Hypothalamus (tissue), 51 donors: Measurements from ENCODE around the gene PRSS22.

Experiments
- DNase-seq, 51 donors: peaks; one replicate each; lab custom pipeline; 2025; lab: John Stamatoyannopoulos, UW

Gene PRSS22

DNA sequence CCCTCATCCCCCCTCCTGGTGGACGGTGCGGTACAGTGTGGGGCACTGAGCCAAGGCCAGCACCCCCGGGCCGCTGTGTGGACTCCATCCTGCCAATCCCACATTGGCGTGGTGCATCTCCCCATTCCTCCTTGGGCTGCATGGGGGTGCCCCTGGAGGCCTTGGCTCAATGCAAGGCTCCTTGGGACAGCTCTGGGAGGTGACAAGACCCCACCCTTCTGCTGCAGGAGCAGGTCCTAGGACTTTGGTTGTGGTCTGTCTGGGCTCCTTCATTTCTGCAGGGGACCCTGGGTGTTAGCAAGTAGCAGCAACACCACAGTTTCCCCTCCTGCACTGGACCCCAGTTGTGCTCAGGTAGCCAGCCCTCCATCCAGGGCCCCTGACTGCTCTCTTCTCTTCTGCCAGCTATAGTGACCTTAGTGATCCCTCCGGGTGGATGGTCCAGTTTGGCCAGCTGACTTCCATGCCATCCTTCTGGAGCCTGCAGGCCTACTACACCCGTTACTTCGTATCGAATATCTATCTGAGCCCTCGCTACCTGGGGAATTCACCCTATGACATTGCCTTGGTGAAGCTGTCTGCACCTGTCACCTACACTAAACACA is 39.6 kb downstream of the PRSS22 start:
- no peak for DNase-seq

DNA sequence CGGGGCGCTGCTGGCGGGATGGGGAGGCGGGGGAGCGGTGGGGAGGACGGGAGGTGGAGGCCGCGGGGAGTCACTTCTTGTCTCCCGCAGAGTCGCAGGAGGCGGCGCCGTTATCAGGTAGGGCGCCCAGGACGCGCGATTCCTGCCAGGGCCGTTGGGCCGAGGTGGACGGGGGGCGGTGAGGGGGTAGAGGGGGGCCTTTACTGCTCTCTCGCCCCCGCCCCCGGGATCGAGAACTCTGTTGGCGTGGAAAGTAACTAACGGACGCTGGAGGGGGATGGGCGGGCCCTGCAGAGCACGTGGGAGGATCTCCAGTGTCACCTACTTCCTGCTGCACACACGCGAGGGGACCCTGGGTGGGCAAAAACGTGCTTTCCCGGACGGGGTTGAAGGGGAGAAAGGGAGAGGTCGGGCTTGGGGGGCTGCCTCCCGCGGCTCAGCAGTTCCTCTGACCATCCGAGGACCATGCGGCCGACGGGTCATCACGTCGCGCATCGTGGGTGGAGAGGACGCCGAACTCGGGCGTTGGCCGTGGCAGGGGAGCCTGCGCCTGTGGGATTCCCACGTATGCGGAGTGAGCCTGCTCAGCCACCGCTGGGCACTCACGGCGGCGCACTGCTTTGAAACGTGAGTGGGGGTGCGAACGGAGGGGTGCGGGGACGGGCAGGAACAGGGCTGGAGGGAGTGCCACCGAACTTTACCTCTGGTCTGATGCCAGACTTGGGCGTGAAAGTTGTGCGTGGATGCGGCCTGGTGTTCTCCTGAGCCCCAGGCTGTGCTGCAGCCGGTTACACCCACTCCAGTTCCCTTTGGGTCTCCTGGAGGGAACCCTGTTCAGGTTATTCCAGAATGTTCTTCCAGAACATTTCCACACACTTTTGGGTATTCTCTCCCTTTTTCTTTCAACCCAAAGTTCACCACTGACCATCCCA is 40.4 kb downstream of the PRSS22 start:
- no peak for DNase-seq

DNA sequence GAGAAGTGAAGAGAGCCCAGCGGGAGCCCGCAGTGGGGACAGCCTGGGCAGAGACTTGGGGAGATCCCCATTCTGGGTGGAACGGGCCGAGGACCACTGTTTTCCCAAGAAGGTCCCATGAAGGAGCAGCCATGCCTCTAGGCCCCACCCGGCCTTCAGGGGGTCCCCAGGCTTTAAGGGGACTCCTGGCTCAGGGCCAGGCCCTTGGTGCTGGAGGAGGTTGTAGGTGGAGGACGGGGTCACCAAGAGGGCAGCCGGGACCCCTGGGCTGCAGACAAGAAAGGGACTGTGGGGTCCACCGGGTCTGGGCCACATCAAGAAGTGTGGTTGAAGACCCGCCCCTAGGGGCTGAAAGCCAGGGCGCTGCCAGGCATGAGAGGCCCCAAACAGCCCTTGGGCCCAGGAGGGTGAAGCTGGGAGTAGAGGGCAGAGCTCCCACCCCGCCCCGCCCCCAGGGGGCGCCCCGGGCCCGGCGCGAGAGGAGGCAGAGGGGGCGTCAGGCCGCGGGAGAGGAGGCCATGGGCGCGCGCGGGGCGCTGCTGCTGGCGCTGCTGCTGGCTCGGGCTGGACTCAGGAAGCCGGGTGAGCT is 41.1 kb downstream of the PRSS22 start, which contains the start of gene PRSS21:
Gene PRSS21, plus strand, starts transcription at position 487 of the 589 bp plus-strand sequence. Its CDS starts 32 bp downstream, at position 519.
- DNase-seq, result no peak

DNA sequence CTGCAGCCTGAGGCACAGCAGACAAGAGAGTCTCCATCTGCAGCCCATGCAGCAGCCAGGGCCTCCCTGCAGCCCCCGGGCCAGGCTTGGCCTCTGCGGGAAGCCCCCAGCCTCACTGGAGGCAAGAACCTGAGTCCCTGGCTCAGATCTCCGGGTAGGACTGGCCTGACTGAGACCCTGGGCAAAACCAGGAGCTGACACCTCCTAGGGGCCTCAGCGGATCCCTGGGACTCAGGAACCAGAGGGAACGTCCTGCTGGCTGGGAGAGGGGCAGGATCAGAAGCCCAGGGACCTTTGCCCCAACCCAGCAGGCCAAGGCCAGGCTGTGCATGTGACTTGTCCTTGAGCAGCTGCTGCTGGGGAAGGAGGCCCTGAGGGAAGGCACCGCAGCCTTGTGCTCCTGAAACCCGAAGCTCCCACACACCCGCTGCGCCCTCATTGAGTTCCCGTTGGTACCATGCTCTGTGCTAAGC is 42.6 kb downstream of the PRSS22 start:
- DNase-seq, result no peak

DNA sequence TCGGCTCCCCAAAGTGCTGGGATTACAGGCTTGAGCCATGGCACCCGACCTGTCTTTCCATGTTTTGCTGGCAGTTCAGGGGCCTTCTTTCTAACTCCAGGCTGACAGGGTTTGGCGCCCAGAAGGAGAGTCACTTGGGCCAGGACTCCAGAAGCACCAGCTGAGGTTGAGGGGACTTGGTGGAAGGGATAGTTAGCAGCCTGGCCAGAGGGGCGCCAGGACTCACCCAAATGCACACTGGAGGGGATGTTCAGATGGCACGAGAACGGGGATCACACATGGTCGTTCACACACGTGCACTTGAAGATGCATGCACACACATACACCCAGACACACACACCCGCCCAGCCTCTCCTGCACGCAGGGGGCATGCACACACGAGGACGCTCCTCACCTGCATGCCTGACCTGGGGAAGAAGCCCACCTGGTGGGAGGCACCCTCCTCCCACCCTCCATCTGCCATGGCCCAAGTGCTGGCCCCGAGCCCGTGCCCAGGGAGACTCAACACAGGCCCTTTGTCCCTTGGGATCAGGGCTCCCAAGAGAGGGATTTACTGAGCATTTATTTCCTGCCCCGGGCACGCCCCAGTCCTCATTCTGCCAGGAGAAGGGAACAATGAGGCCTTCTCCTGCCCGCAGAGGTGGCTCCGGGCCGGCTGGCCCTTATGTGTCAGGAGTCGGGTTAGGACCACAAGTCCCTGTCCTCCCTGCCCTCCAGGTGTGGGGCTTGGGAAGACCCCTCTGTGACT is 43.2 kb downstream of the PRSS22 start:
- no peak for DNase-seq

DNA sequence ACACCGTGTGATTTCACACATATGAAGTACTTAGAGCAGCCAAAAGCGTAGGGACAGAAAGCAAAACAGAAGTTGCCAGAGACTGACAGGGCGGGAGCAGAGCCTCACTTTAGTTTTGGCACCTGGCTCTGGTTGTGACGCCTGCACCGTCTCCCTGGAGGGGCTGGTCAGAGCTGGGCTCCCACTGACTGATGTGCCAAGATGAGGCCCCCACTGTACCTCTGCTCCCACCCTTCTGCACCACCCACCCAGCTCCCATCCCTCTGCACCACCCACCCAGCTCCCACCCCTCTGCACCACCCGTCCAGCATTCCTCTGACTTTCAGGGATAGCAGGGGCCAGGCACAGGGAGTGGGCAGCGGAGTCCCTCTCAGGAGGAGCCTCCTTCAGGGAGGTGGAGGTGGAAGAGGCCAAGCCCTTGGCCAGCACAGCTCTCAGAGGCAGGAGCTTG is 44.2 kb downstream of the PRSS22 start:
- no peak for DNase-seq

DNA sequence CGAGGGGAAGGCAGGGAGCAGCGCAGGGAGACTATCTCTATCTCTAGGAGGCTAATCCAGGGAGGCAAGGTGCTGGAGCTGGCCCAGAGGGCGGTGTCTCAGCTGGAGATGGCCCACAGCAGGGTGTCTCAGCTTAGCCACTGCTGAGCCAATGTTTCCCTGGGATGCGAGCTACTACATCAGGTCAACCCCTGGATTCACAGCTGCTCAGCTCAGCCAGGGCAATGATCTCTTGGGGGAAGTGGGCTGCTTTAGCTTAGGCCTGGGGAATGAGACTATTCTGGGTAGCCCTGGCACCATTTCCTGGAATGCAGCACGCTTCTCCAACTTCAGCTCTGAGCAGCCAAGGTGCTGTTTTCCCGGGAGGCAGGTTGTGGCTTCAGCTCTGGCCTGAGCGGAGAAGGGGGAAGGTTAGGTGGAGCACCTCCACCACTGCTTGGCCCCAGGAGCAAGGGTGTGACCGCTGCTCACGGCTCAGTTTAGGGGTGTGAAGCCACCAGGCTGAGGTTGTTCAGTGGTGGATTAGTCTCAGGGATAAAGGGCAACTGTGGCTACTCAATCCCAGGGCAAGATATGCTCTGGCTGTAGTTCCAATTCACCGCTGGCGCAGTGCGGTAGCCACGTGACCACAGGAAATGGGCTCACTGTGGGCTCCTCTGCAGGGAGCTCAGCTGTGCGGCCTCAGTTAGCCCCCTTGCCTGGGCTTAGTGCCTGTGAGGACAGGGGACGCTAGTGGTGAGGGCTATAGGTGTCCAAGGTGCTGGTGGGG is 46.1 kb downstream of the PRSS22 start:
- DNase-seq, result no peak

DNA sequence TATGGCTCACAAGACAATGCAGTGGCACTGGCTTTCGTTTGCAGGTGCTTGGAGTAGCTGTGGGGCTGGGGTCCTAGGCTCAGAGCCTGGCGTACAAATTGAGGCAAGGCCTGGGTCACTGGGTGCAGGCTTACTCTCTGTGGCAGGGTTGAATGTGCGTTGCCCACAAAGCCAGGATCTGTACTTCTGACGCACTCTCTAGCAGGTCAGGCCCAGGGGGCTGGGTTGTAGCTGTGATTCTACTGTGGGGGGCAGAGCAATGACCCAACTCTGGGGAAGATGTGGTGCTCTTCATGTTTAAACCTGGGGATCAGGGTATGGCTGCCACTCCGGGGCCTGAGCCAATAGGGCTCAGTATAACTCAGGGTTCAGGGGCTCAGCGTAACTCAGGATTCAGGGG is 47.3 kb downstream of the PRSS22 start:
- DNase-seq, result no peak

DNA sequence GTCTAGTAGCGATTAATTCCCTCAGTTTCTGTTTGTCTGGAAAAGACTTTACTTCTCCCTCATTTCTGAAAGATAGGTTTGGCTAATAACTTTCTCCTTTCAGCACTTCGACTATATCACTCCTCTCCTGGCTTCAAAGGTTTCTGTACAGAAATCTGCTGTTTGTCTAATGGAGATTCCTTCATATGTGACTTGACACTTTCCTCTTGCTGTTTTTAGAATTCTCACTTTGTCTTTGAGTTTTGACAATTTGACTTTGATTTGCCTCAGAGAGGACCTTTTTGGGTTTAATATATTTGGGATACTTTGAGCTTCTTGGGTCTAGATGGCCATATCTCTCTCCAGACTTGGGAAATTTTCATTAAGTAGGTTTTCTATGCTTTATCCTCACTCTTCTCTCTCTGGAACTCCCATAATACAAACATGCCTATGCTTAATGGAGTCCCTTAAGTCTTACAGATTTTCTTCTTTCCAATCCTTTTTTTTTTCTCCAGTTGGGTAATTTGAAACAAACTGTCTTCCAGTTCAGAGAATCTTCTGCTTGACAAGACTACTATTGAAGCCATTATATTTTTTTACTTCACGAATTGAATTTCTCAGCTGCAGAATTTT is 48.7 kb downstream of the PRSS22 start:
- DNase-seq, result no peak

DNA sequence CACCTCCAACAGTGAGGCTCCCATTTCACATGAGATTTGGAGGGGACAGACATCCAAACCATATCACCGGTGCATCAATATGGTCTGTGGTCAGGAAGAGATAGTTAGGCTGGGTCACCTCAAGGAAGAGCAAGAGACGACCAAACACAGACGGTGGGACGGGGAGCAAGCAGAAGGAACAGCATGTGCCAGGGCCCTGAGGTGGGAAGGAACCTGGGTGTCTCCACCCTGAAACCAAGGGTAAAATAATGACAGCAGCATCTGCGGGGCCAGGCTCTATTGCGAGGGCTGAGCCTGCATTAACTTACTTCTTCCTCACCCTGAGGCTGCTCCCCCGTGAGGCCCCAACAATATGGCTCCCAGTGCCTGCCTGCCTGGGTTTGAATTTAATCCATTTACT is 49.8 kb downstream of the PRSS22 start:
- no peak for DNase-seq

DNA sequence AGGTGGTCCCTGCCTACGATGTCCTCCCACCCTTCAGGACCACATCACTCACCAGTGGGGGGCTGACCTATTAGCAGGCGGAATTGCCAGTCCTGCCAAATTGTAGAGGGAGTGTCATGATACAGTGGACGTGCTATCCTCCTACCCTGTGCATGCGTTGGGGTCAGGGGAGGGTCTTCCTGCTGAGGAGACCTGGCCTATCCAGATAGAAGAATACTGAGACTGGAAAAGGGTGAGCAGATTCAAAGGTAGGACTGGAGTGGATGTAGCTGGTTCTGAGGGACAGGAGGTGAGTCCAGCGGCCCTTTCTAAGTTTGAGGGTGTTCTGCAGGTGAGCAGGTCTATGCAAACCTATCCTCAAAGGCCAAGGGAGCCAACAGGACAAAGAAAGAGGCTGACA is 51.7 kb downstream of the PRSS22 start:
- DNase-seq, result no peak

DNA sequence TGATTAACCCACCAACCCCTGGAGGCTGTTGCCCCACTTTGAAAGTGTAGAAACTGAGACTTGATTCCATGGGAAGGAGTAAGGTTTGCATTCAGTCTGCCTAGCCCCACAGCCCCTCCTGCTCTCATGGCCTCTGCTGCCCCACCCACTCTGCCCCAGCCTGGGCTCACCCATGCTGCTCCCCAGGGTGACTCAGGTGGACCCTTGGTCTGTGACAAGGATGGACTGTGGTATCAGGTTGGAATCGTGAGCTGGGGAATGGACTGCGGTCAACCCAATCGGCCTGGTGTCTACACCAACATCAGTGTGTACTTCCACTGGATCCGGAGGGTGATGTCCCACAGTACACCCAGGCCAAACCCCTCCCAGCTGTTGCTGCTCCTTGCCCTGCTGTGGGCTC is 53.2 kb downstream of the PRSS22 start:
- DNase-seq, result no peak

DNA sequence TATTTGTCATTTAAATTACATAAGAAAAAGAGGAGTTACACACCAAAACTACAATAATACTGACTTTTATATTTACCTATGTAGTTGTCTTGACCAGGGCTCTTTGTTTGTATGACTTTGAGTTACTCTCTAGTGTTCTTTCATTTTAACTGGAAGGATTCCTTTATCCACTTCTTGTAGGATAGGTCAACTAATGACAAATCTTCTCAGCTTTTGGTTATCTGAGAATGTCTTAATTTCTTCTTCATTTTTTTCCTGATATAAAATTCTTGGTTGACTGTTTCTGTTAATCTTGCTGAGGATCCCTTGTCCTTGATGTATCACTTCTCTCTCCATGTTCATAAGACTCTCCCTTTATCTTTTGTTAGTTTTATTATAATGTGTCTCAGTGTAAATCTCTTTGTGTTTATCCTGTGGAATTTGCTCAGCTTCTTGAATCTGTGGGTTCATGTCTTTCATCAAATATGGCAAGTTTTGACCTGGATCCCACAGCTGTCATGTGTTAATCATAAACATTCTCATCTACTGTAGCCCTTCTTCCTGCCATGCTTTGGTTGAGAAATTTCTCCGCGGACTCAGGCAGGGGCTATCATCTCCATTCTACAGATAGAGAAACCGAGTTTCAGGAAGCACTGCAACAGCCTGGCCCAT is 54.3 kb downstream of the PRSS22 start:
- DNase-seq, result no peak
